Measurements from ENCODE around the gene DNM3.

GRCh38 chr1:171867236-171867635 lies 25.9 kb downstream of the DNM3 start:
- no peak for TF ChIP-seq CTBP1 (IDR thresholded peaks at IDR 0.05; ENCODE audit: borderline replicate concordance)
- TF ChIP-seq ZNF384 (IDR thresholded peaks at IDR 0.05): no peak
- no peak for TF ChIP-seq FOXK2 (IDR thresholded peaks at IDR 0.05)
- TF ChIP-seq L3MBTL2 (conservative IDR thresholded peaks at IDR 0.05): no peak
- TF ChIP-seq HDGF (IDR thresholded peaks at IDR 0.05; ENCODE audit: borderline replicate concordance): no peak
- TF ChIP-seq FOXM1 (IDR thresholded peaks at IDR 0.05; ENCODE audit: borderline replicate concordance): no peak
- TF ChIP-seq ELF4 (IDR thresholded peaks at IDR 0.05): no peak
- TF ChIP-seq ARNT (IDR thresholded peaks at IDR 0.05): no peak
- no peak for TF ChIP-seq SUZ12 (IDR thresholded peaks at IDR 0.05)
- no peak for TF ChIP-seq NFRKB (IDR thresholded peaks at IDR 0.05)
- TF ChIP-seq FOXA1 (IDR thresholded peaks at IDR 0.05): no peak
- TF ChIP-seq SP1 (IDR thresholded peaks at IDR 0.05): no peak
- no peak for TF ChIP-seq BHLHE40 (IDR thresholded peaks at IDR 0.05; ENCODE audit: borderline replicate concordance)
